ENCODE results near the gene ADCY1. TPM values are rescaled to one million over a fixed set of nuclear protein-coding genes. Genes with fewer than 3 reads are reported as not detected.

The ADCY1 gene
- total RNA-seq, 1 experiment from 2014 or later = not detected

GRCh38 chr7:45689797-45690761 lies 115.9 kb downstream of the ADCY1 start:
- DNase-seq (ENCODE audit: low spot score) = no peak

GRCh38 chr7:45690762-45691150 lies 116.6 kb downstream of the ADCY1 start:
- DNase-seq (ENCODE audit: low spot score) = no peak

- no peak for DNase-seq (ENCODE audit: low spot score)
These were observed 117.0 kb downstream of the ADCY1 start for GRCh38 chr7:45691155-45691656.

GRCh38 chr7:45692031-45692430 lies 117.9 kb downstream of the ADCY1 start:
- no peak for DNase-seq (ENCODE audit: low spot score)

GRCh38 chr7:45695249-45695995 lies 121.3 kb downstream of the ADCY1 start:
- DNase-seq (ENCODE audit: low spot score) = no peak

GRCh38 chr7:45696476-45696875 lies 122.3 kb downstream of the ADCY1 start:
- no peak for DNase-seq (ENCODE audit: low spot score)

- no peak for DNase-seq (ENCODE audit: low spot score)
These were observed 123.5 kb downstream of the ADCY1 start for GRCh38 chr7:45697576-45698136.

GRCh38 chr7:45698303-45699014 lies 124.3 kb downstream of the ADCY1 start:
- no peak for DNase-seq (ENCODE audit: low spot score)

GRCh38 chr7:45699015-45699309 lies 124.8 kb downstream of the ADCY1 start:
- no peak for DNase-seq (ENCODE audit: low spot score)

- DNase-seq (ENCODE audit: low spot score) = no peak
These were observed 125.7 kb downstream of the ADCY1 start for GRCh38 chr7:45699726-45700390.

- DNase-seq (ENCODE audit: low spot score) = no peak
These were observed 126.4 kb downstream of the ADCY1 start for GRCh38 chr7:45700556-45700955.

- no peak for DNase-seq (ENCODE audit: low spot score)
These were observed 127.7 kb downstream of the ADCY1 start for GRCh38 chr7:45701701-45702510.

GRCh38 chr7:45702751-45703150 lies 128.6 kb downstream of the ADCY1 start:
- no peak for DNase-seq (ENCODE audit: low spot score)

- DNase-seq (ENCODE audit: low spot score) = no peak
These were observed 129.2 kb downstream of the ADCY1 start for GRCh38 chr7:45703373-45703821.

- DNase-seq (ENCODE audit: low spot score) = no peak
These were observed 129.9 kb downstream of the ADCY1 start for GRCh38 chr7:45703911-45704682.

- DNase-seq (ENCODE audit: low spot score) = no peak
These were observed 130.5 kb downstream of the ADCY1 start for GRCh38 chr7:45704683-45705016.

- no peak for DNase-seq (ENCODE audit: low spot score)
These were observed 134.1 kb downstream of the ADCY1 start for GRCh38 chr7:45708046-45708950.
